ENCODE measurements around the gene ADGRV1.

DNA sequence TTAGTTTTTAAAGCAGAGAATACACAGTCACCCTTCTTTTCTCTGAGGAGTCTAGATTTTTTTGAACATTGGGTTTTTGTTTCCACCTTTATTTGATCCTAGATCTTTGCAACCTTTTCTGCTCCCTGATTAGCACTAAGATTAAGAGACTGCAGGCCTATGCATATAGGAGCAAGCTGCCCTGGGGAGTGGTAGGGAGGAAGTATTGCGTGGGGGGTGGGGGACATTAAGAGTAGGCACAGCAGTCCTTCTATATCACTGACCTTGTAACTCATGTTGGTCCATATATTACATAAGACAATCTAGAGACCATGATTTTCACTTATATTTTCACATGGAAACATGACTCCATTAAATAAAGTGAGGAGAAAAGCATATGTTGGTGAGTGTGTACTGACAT lies 149.1 kb downstream of the ADGRV1 start:
- no peak for TF ChIP-seq POLR2A (IDR thresholded peaks at IDR 0.05)
- TF ChIP-seq, protein P1, sequence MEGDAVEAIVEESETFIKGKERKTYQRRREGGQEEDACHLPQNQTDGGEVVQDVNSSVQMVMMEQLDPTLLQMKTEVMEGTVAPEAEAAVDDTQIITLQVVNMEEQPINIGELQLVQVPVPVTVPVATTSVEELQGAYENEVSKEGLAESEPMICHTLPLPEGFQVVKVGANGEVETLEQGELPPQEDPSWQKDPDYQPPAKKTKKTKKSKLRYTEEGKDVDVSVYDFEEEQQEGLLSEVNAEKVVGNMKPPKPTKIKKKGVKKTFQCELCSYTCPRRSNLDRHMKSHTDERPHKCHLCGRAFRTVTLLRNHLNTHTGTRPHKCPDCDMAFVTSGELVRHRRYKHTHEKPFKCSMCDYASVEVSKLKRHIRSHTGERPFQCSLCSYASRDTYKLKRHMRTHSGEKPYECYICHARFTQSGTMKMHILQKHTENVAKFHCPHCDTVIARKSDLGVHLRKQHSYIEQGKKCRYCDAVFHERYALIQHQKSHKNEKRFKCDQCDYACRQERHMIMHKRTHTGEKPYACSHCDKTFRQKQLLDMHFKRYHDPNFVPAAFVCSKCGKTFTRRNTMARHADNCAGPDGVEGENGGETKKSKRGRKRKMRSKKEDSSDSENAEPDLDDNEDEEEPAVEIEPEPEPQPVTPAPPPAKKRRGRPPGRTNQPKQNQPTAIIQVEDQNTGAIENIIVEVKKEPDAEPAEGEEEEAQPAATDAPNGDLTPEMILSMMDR (IDR thresholded peaks at IDR 0.05) = no peak
